ENCODE results near the gene KL. TPM values are rescaled to one million over a fixed set of nuclear protein-coding genes. Genes with fewer than 3 reads are reported as not detected.

Gene KL
- total RNA-seq, 1 donor from 2014 or later, result 0.25 TPM

DNA sequence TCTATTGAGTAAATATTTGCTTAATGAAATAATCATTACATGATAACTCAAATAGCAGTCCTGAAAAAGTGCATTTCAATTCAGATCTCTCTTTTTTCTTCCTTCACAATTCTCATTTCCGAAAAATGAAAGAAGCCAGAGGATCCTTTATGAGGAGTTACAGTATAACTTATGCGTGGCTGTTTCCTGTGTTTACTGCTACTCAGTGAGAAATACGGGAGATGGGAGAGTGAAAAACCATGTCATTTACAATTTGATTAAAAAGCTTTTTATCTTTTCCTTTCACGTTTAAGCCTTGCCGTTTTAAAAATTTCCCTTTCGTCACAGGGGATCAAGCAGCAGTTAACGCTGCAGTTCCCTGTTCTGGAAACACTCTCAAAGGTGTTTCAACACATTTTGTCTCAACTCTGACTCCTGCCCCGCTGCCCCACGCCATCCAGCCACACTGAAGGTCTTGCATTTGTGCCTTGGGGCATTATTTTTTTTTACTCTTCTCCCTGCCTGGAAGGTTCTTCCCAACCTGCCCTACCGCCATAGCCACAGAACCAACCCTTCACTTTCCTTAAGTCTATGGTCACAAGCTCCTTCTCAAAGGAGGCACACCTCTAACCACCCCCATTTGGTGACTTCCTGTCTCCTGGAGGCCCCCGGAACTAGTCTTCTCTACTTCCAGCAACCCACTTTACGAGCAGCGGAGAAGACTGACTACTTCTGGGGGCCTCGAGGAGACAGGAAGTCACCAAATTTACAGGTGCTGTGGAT lies 17.0 kb downstream of the KL start:
- intact Hi-C loops (cut with micrococcal nuclease), result loop anchor here (1.0 to 5.0 kb wide), 3 partner anchors 16 to 509 kb away; partner anchors contain the start of gene PDS5B

DNA sequence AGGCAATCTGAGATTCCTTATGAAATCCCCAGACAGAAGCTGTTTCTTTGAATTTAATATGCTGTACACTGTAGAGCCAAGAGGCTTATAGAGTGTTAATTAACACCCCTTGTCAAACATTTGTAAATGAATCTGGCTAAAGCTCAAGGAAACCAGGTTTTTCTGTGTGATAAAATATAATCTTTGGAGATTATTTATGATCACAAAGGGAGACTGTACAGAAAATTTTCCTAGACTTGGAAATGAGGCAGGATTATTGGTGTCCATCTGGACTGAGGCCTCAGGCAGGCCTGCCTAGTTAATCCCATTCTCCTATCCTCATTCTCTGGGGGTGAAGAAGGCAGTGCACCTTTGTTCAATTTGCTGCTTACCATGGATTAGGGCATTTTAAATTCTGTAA lies 17.8 kb downstream of the KL start:
- intact Hi-C loops (cut with micrococcal nuclease), result loop anchor here (1.0 to 5.0 kb wide), 3 partner anchors 17 to 508 kb away; partner anchors contain the start of gene PDS5B

DNA sequence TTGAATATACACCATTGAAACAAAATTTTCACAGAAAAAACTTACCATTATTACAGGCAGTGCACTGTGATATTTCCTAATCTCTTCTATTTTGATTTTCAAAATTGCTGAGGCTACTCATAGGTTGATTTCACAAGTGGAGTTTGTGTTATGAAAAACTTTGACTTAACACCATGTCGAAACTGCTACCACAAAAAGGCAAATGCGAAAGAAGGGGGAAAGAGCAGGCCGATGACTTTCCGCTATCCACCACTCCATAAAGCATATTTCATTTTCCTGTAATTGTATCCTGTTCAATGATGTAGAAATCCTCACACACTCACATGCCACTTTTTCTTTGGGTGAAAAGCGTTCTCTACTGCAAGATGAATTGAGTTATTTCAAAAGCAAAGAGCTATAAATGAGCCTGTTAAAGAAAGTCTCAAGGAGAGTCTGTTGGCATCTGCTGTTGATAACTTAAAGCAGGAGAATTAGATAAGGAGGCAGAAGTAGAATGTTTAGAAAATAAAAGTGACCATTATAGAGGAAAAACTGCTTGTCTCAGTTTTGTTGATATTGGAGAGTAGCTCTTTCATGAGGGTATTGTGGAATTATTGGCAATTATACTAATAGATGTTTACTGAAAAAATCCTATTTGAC lies 18.8 kb downstream of the KL start:
- intact Hi-C loops (cut with micrococcal nuclease), result loop anchor here (5.0 kb wide), 1 partner anchor 448 kb away; the partner anchor contains the start of gene PDS5B

- intact Hi-C loops (cut with micrococcal nuclease), result no loop called here
These were observed 21.4 kb downstream of the KL start for GRCh38 chr13:33037673-33038072.

DNA sequence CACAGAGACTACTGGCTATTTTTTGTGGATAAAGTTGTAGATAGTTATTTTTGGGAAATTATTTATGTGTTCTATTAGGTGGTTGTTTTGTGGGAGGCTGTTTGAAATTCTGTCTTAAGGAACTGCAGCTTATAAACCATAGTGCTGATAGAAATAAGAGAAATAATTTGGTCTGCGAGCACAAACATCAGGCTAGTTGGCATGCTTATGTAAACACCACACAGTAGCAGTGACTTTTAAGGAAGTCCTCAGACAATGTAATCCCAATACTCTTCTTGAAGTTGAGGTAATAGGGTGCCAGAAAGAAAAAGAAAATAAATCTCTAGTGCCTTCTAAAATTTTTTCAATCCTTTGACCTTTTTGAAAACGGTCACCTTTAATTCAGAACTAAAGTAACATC lies 23.9 kb downstream of the KL start:
- intact Hi-C loops (cut with micrococcal nuclease), result no loop called here

DNA sequence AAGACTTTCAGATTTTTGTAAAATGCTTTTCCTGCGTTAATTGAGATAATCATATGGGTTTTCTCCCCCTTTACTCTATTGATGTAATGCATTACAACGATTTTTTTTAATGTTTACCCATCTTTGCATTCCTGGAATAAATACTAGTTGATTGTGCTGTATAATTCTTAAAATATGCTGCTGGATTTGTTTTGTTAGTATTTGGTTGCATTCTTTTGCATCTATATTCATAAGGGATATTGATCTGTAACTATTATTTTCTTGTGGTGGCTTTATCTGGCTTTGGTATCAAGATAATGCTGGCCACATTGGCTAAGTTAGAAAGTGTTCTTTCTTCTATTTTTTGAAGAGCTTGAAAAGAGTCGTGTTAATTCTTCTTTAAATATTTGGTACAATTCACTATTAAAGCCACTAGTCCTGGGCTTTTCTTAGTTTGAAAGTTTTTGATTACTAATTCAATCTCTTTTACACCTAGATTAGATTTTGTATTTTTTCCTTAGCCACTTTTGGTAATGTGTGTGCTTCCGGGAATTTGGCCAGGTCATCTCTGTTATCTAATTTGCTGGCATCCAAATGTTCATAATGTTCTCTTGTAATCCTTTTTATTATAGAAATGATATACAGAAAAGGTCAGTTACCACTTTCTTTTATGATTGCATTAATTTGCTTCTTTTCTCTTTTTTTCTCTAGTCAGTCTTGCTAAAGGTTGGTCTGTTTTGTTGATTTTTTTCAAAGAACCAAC lies 29.8 kb downstream of the KL start:
- intact Hi-C loops (cut with micrococcal nuclease), result no loop called here

- intact Hi-C loops (cut with micrococcal nuclease), result no loop called here
These were observed 33.9 kb downstream of the KL start for GRCh38 chr13:33050161-33050560.

DNA sequence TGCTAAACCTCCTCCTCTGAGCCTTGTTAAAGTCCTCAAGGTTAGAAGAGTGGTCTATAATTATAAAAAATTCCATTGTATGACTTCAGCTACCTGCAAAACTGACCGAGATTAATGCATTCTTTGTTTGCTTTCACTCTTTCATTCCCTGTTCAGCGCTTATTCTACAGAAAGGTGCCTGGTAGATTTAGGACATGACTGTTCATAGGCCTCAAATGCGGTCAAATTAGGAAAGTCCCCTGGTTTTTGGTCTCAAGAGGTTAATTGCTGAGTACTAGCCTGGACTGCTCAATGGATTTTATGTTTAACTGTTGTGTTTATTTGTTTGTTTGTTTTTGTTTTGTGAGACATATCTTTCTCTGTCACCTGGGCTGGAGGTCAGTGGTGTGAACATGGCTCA lies 35.4 kb downstream of the KL start:
- intact Hi-C loops (cut with micrococcal nuclease), result no loop called here

- intact Hi-C loops (cut with micrococcal nuclease), result no loop called here
These were observed 36.5 kb downstream of the KL start for GRCh38 chr13:33052506-33053280.

GRCh38 chr13:33053397-33054066 lies 37.3 kb downstream of the KL start:
- intact Hi-C loops (cut with micrococcal nuclease), result no loop called here

- intact Hi-C loops (cut with micrococcal nuclease), result no loop called here
These were observed 41.0 kb downstream of the KL start for GRCh38 chr13:33057019-33057780.

- intact Hi-C loops (cut with micrococcal nuclease), result no loop called here
These were observed 42.6 kb downstream of the KL start for GRCh38 chr13:33058776-33059327.

DNA sequence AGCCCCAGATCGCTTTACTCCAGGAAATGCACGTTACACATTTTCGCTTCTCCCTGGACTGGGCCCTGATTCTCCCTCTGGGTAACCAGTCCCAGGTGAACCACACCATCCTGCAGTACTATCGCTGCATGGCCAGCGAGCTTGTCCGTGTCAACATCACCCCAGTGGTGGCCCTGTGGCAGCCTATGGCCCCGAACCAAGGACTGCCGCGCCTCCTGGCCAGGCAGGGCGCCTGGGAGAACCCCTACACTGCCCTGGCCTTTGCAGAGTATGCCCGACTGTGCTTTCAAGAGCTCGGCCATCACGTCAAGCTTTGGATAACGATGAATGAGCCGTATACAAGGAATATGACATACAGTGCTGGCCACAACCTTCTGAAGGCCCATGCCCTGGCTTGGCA lies 44.6 kb downstream of the KL start:
- intact Hi-C loops (cut with micrococcal nuclease), result no loop called here

DNA sequence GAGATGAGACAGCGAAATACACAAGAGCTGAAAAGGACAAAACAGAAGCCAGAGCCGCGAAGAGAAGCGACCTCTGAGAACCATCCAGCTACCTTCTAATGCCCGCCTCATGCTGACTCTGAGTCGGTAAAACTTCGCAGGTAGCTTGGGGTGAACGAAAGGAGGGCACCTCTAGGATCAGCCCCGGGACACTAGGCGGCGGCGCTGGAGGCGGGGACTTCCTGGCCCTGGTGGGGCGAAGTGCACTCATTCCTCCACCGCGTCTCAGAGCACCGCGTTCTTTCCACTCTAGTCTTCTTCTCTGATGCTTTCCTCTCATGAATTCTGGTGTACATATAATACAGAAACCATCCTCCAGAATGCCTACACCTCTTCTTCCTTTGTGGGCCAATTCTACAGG lies 50.1 kb downstream of the KL start:
- intact Hi-C loops (cut with micrococcal nuclease), result no loop called here

GRCh38 chr13:33069365-33069764 lies 53.1 kb downstream of the KL start:
- intact Hi-C loops (cut with micrococcal nuclease), result loop anchor here (2.0 kb wide), 1 partner anchor 473 kb away; no protein-coding TSS in a partner anchor

GRCh38 chr13:33070713-33071112 lies 54.5 kb downstream of the KL start:
- intact Hi-C loops (cut with micrococcal nuclease), result no loop called here

DNA sequence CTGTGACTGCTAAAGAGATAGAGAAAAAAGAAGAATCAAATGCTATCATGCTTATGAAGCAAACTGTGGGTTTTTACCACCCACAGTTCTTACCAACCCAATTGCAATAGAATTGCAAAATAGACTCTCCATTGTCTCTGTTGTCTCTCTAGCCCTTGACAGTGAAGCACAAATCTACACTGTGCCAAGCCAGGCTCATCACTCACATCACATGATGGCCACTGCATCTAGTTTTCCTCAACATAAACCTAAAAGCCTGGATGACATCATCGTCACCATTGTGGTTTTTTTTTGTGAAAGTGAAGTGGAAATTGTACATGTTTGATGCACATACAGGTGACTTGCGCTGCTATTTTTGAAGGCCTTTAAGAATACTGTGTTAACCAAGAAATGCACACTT lies 56.1 kb downstream of the KL start:
- intact Hi-C loops (cut with micrococcal nuclease), result no loop called here

GRCh38 chr13:33072759-33073158 lies 56.5 kb downstream of the KL start:
- intact Hi-C loops (cut with micrococcal nuclease), result no loop called here

- intact Hi-C loops (cut with micrococcal nuclease), result no loop called here
These were observed 57.1 kb downstream of the KL start for GRCh38 chr13:33073338-33073737.
